Keratinocyte (primary cell): ENCODE measurements around the gene TMEM39B.
A peak's percentile ranks its signal among the peaks of the same experiment; 100 is the strongest.

Source experiments
- EZH2 ChIP-seq: IDR thresholded peaks from one replicate; pipeline ENCODE4 v1.6.1; 2012; ENCODE audit warnings: inconsistent platforms, mild to moderate bottlenecking, low read length, moderate library complexity
- TF ChIP-seq, protein P1 (sequence below), 3 experiments: IDR thresholded peaks in 1 of 3; conservative IDR thresholded peaks in 1 of 3; optimal IDR thresholded peaks in 1 of 3; 2 replicates in 2 of 3; 3 replicates in 1 of 3; pipeline versions ENCODE3 to v1.5.1; 2011; ENCODE audit warnings: low read length in 3 of 3, mild to moderate bottlenecking in 3 of 3, moderate library complexity in 2 of 3, control low read depth in 1 of 3, inconsistent platforms in 1 of 3; ENCODE audit not compliant: insufficient read depth in 2 of 3; ENCODE audit errors: extremely low read depth in 1 of 3

DNA sequence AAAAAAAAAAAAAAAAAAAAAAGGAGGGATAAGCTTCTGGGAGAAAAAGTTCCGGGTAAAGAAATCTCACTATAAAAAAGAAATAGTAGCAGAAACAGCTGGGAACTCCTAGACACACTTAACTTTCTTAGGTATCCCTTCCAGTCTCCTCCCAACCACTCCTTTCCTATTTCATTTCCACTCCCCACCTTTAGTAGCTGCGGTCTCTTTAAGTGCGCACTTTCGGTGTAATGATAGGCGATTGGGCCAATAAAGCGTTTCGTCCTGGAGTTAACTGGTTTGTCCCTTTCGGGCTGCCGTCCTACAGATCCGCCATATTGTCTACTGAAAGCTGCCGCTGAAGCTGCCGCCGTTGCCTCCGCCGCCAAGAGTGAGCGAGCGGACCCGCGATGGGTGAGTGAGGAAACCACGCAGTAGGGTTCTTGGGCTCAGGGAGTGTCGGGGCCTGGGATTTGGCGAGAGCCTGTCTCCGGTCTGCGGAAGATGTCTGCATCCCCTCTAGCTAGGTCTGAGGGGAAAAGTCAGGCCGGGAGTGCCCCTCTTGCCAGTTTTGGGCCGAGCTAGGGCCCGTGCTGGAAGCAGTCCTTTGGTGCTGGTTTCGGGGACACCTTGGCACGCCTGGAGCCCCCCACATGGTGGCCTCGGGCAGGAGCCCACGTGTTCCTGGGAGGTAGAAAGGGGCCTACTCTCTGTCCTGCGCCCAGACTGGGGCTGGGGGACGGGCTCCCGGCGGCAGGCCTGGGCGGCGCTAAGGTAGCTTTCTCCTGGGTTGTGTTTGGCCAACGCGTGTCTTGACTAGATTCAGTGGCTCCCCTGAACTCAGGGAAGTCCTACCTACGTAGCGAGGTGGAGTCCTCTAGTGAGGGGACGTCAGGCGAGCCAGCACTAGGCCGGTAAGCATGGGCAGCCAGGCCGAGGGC, 35.3 kb downstream of the TMEM39B start, which contains the start of gene KPNA6:
- TF ChIP-seq, protein P1, sequence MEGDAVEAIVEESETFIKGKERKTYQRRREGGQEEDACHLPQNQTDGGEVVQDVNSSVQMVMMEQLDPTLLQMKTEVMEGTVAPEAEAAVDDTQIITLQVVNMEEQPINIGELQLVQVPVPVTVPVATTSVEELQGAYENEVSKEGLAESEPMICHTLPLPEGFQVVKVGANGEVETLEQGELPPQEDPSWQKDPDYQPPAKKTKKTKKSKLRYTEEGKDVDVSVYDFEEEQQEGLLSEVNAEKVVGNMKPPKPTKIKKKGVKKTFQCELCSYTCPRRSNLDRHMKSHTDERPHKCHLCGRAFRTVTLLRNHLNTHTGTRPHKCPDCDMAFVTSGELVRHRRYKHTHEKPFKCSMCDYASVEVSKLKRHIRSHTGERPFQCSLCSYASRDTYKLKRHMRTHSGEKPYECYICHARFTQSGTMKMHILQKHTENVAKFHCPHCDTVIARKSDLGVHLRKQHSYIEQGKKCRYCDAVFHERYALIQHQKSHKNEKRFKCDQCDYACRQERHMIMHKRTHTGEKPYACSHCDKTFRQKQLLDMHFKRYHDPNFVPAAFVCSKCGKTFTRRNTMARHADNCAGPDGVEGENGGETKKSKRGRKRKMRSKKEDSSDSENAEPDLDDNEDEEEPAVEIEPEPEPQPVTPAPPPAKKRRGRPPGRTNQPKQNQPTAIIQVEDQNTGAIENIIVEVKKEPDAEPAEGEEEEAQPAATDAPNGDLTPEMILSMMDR (optimal IDR thresholded peaks at IDR 0.05 in 1 of 3, IDR thresholded peaks at IDR 0.05 in 1 of 3, conservative IDR thresholded peaks at IDR 0.05 in 1 of 3; ENCODE audit: extremely low read depth in 1 of 3, insufficient read depth in 2 of 3, low read length in 3 of 3), result peak in 1 of 3 experiments; percentile 13
- TF ChIP-seq EZH2, result no peak
